Regular cardiac myocyte (primary cell): Measurements from ENCODE around the gene GPX4. TPM values are rescaled to one million over a fixed set of nuclear protein-coding genes. Genes with fewer than 3 reads are reported as not detected.

Experiments used
- total RNA-seq: library from RNA; depleted of rRNA; stranded (reverse); fragments of >200 nt; gene quantifications from 2 replicates; pipeline ENCODE4 v1.2.3, GENCODE V29; 2014

The GPX4 gene
- total RNA-seq: 187 and 281 TPM in 2 replicates

GRCh38 chr19:1103708-1104310 lies at the start of gene GPX4:
Gene GPX4 (plus strand): TSS chr19:1103994. CDS start chr19:1104044, 50 bp downstream.

DNA sequence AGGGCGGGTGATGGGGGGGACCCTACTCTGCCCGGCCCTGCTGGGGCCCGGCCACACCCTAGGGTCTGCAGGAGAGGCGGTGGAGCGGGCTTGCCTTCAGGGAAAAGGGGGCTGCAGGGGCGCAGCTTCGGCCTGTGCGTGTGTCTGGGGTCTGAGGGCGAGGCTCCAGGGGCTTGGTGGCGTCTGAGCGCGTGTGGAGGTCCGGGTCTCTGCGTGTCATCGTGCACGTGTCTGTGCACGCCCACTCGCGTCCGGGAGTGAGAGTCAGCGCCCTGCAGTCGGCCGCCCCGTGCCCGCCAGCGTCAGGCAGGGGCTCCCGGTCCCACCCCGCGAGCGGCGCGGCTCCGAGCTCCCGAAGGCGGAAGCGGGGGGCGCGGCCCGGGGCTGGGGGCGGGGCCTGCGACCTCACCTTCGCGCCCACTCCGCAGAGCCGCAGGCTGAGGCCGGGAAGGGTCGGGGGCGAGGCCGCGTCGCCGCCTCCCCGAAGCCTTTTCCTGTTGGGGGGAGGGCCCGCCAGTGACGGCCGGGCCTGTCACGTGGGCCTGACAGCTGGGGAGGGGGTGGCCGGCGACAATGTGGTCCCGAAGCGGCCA lies 37.0 kb upstream of the GPX4 start, which contains the start of gene ARHGAP45:
ARHGAP45 (plus strand) TSS at position 420 of the 593 bp plus-strand sequence. CDS start 239 bp downstream, outside the sequence.

DNA sequence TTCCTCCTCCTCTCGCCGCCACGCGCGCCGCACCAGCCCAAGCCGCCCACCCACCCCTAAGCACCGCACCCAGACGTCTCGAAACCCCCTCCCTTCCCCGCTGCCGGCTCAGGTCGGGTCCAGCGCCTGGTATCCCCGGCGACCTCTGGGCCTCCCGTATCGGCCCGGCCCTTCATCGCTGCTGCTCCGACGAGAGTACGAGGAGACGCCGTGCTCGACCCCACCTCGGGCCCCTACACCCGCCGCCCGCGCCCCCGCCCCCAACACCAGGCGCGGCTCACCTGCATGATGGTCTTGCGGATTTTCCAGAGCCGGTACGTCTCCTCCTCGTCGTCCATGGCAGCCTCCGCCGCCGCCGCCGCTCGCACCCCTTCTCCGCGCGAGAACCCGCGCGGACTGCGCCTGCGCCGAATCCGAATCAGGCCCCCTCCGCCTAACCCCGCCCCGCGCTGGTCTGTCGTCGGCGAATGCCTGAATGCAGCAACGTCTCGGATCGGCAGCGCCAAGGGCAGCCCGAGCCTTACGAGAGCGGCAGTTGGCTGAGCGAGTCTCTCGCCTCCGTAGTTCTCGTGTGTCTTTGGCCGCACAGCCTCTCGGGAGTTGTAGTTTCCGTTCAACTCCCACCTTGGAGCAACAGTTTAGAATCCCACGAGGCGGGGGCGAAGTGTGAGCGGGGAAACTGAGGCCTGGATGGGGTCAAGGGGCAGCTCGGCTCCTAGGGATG lies 8.7 kb upstream of the GPX4 start, which contains the start of gene POLR2E:
POLR2E (minus strand) TSS at position 398 of the 724 bp plus-strand sequence; CDS start at position 338, 60 bp downstream.

Other genes with a start within 250 kb of the GPX4 start
- 0.38 and 4.5 TPM in 2 replicates for gene CFD, start 244.3 kb upstream of the GPX4 start, total RNA-seq
- 19.2 and 21.3 TPM in 2 replicates for gene MED16, start 210.8 kb upstream of the GPX4 start, total RNA-seq
- gene RNU6-9, start 210.5 kb upstream of the GPX4 start, total RNA-seq: not detected in 2 replicates
- gene R3HDM4, start 190.8 kb upstream of the GPX4 start, total RNA-seq: 18.3 and 18.4 TPM in 2 replicates
- gene KISS1R, start 186.7 kb upstream of the GPX4 start, total RNA-seq: 0.28 TPM in 1 of 2 replicates, not detected in the other
- 12.7 and 15.1 TPM in 2 replicates for gene ARID3A, start 178.0 kb upstream of the GPX4 start, total RNA-seq
- gene WDR18, start 119.6 kb upstream of the GPX4 start, total RNA-seq: 36.1 and 64.8 TPM in 2 replicates
- gene GRIN3B, start 103.6 kb upstream of the GPX4 start, total RNA-seq: under 0.01 TPM in 2 replicates
- 65.7 and 95.7 TPM in 2 replicates for gene TMEM259, start 82.9 kb upstream of the GPX4 start, total RNA-seq
- not detected in 2 replicates for gene RNU6-2, start 82.5 kb upstream of the GPX4 start, total RNA-seq
- 141 and 167 TPM in 2 replicates for gene CNN2, start 77.4 kb upstream of the GPX4 start, total RNA-seq
- gene ABCA7, start 63.9 kb upstream of the GPX4 start, total RNA-seq: 5.0 and 5.9 TPM in 2 replicates
- 1.7 and 2.0 TPM in 2 replicates for gene ARHGAP45, start 36.8 kb upstream of the GPX4 start, total RNA-seq
- 42.8 and 90.5 TPM in 2 replicates for gene POLR2E, start 8.6 kb upstream of the GPX4 start, total RNA-seq
- 34.1 and 40.3 TPM in 2 replicates for gene SBNO2, start 70.3 kb downstream of the GPX4 start, total RNA-seq
- gene STK11, start 101.8 kb downstream of the GPX4 start, total RNA-seq: 82.9 and 101 TPM in 2 replicates
- gene CBARP, start 134.0 kb downstream of the GPX4 start, total RNA-seq: 1.7 TPM in 2 replicates
- 11.8 and 29.1 TPM in 2 replicates for gene ATP5F1D, start 137.8 kb downstream of the GPX4 start, total RNA-seq
- 8.7 and 22.4 TPM in 2 replicates for gene MIDN, start 144.6 kb downstream of the GPX4 start, total RNA-seq
- 199 and 207 TPM in 2 replicates for gene CIRBP, start 165.3 kb downstream of the GPX4 start, total RNA-seq
- gene FAM174C, start 171.5 kb downstream of the GPX4 start, total RNA-seq: 22.8 and 24.2 TPM in 2 replicates
- gene EFNA2, start 181.9 kb downstream of the GPX4 start, total RNA-seq: not detected in 2 replicates